Epithelial cell of esophagus (primary cell): ENCODE measurements around the gene TH.

Experiments
- DNase-seq: peaks from one replicate; pipeline ENCODE4 v3.0.0; 2010; ENCODE audit warnings: low read depth
- H3K4me3 ChIP-seq: 2 replicates; pipeline ENCODE4 v1.5.1; 2011; ENCODE audit warnings: mild to moderate bottlenecking, low read length, control low read depth
- CTCF ChIP-seq: IDR thresholded peaks from 2 replicates; pipeline ENCODE4 v1.5.1; 2011; ENCODE audit warnings: low read depth, mild to moderate bottlenecking, low read length, control low read depth, inconsistent platforms; ENCODE audit not compliant: insufficient read depth; ENCODE audit errors: missing control alignments

TH gene

GRCh38 chr11:2143799-2144543 lies 27.6 kb downstream of the TH start:
- peak; percentile 59 for DNase-seq
- H3K4me3 ChIP-seq: no peak overlapping the region

GRCh38 chr11:2143477-2143798 lies 28.2 kb downstream of the TH start:
- DNase-seq: no peak
- TF ChIP-seq CTCF: no peak
- H3K4me3 ChIP-seq: no peak overlapping the region

More at GRCh38 chr11:2143799-2144543, 27.6 kb downstream of the TH start:
- TF ChIP-seq CTCF: peak; percentile 5

GRCh38 chr11:2142762-2143202 lies 28.8 kb downstream of the TH start:
- no peak overlapping the region for H3K4me3 ChIP-seq
- TF ChIP-seq CTCF: no peak
- peak; percentile 84 for DNase-seq

GRCh38 chr11:2142300-2142759 lies 29.3 kb downstream of the TH start:
- peak; percentile 66 for DNase-seq
- TF ChIP-seq CTCF: no peak
- no peak overlapping the region for H3K4me3 ChIP-seq

- DNase-seq: no peak
- no peak for TF ChIP-seq CTCF
- no peak overlapping the region for H3K4me3 ChIP-seq
Measured at GRCh38 chr11:2140411-2141400, 30.9 kb downstream of the TH start.

- H3K4me3 ChIP-seq: no peak overlapping the region
- peak; percentile 21 for DNase-seq
- TF ChIP-seq CTCF: no peak
Measured at GRCh38 chr11:2139621-2140337, 31.8 kb downstream of the TH start.
